HepG2 (cell line): Measurements from ENCODE around the gene LRRTM1. TPM values are rescaled to one million over a fixed set of nuclear protein-coding genes. Genes with fewer than 3 reads are reported as not detected.

Experiments used
- ATAC-seq: fragments of 200-7000 bp; cut with Tn5 transposase; 3 replicates; pipeline ENCODE4 v1.9.1; 2020; ENCODE audit warnings: mild to moderate bottlenecking, moderate library complexity
- BruUV-seq: library from RNA; stranded (reverse); fragments of 400-500 nt; replicated peaks from 2 replicates; lab custom pipeline; 2021; lab: Mats Ljungman, UMichigan
- CTCF ChIA-PET: fragments of 300-600 bp; formaldehyde crosslinking; extraction: SDS; loops from one replicate; lab custom pipeline; 2021; ENCODE audit warnings: low total read pairs, inconsistent platforms, low intra/inter-chr PET ratio; lab: Yijun Ruan, JAX
- POLR2A ChIA-PET: fragments of 350-600 bp; sonication (Branson Sonifier 250); formaldehyde crosslinking; loops from one replicate; lab custom pipeline; 2020; ENCODE audit warnings: antibody characterized with exemption, inconsistent platforms; lab: Yijun Ruan, JAX
- DNase-seq: peaks from one replicate; pipeline ENCODE4 v3.0.0-alpha.2; 2015; ENCODE audit warnings: low spot score
- FAIRE-seq: peaks from 3 replicates; lab custom pipeline; 2011; peaks lifted over from hg19 to GRCh38; lab: Jason Lieb, UNC
- H2AFZ ChIP-seq: one replicate; pipeline ENCODE4 v1.6.1; 2011; ENCODE audit warnings: low read length, inconsistent platforms
- H3K27ac ChIP-seq: fragments of 300-600 bp; 3 replicates; pipeline ENCODE4 v1.8.0; 2011; ENCODE audit warnings: mixed run types, mild to moderate bottlenecking, mixed read lengths, low read length, inconsistent platforms; ENCODE audit not compliant: insufficient read depth; ENCODE audit errors: extremely low read length
- H3K27me3 ChIP-seq, 2 experiments: fragments of 200-600 bp in 1 of 2; 2 replicates in 1 of 2; 3 replicates in 1 of 2; pipeline versions ENCODE4 v1.6.0 to v1.8.0; 2011; ENCODE audit warnings: low read length in 2 of 2, mild to moderate bottlenecking in 2 of 2, moderate library complexity in 2 of 2, inconsistent platforms in 1 of 2; ENCODE audit not compliant: insufficient read depth in 2 of 2, control insufficient read depth in 1 of 2
- H3K36me3 ChIP-seq, 2 experiments: fragments of 200-600 bp in 1 of 2; replicated peaks in 1 of 2; 2 replicates in 1 of 2; 3 replicates in 1 of 2; pipeline versions ENCODE4 v1.5.1 to v1.8.0; 2011; ENCODE audit warnings: low read length in 2 of 2, inconsistent platforms in 1 of 2; ENCODE audit not compliant: insufficient read depth in 2 of 2, control insufficient read depth in 1 of 2
- H3K4me1 ChIP-seq: 2 replicates; pipeline ENCODE4 v1.5.1; 2012; ENCODE audit warnings: low read length, inconsistent platforms; ENCODE audit not compliant: insufficient read depth
- H3K4me2 ChIP-seq: 2 replicates; pipeline ENCODE4 v1.6.0; 2011; ENCODE audit warnings: low read depth, low read length, inconsistent platforms
- H3K4me3 ChIP-seq, 3 experiments: fragments of 200-600 bp in 1 of 3; sonication (generic), shearing (Covaris generic) in 1 of 3; replicated peaks in 1 of 3; 2 replicates each; pipeline ENCODE4 v1.5.1; 2011 to 2016; ENCODE audit warnings: low read length in 3 of 3, inconsistent platforms in 2 of 3, low read depth in 2 of 3, mild to moderate bottlenecking in 2 of 3, control low read depth in 1 of 3, mixed read lengths in 1 of 3; ENCODE audit not compliant: insufficient read depth in 1 of 3
- H3K79me2 ChIP-seq: one replicate; pipeline ENCODE4 v1.6.1; 2011; ENCODE audit warnings: low read length, inconsistent platforms; ENCODE audit not compliant: insufficient read depth
- H3K9ac ChIP-seq: 2 replicates; pipeline ENCODE4 v1.6.0; 2011; ENCODE audit warnings: mild to moderate bottlenecking, low read depth, low read length, inconsistent platforms; ENCODE audit not compliant: insufficient read depth
- H3K9me3 ChIP-seq: 2 replicates; pipeline ENCODE4 v1.5.1; 2012; ENCODE audit warnings: mild to moderate bottlenecking, low read length
- H4K20me1 ChIP-seq: 2 replicates; pipeline ENCODE4 v1.6.0; 2011; ENCODE audit warnings: inconsistent platforms, mild to moderate bottlenecking, low read length, moderate library complexity; ENCODE audit not compliant: insufficient read depth
- CBX5 ChIP-seq: sonication (generic); formaldehyde crosslinking; IDR thresholded peaks from 2 replicates; pipeline ENCODE4 v1.4.0; 2020; ENCODE audit warnings: missing genetic modification reagents, borderline replicate concordance
- CHD2 ChIP-seq: IDR thresholded peaks from 2 replicates; pipeline ENCODE4 v1.6.1; 2011; ENCODE audit warnings: low read depth, low read length, improper control_type of control experiment
- IKZF4 ChIP-seq: sonication (generic); formaldehyde crosslinking; IDR thresholded peaks from 2 replicates; pipeline ENCODE4 v1.5.1; 2020; ENCODE audit warnings: borderline replicate concordance, mild to moderate bottlenecking, low read depth, missing genetic modification reagents; ENCODE audit errors: not compliant biosample characterization
- MXD4 ChIP-seq: IDR thresholded peaks from 2 replicates; pipeline ENCODE4 v1.6.1; 2016; ENCODE audit warnings: mild to moderate bottlenecking, missing biosample characterization, missing genetic modification reagents
- NCOA1 ChIP-seq: sonication (generic); formaldehyde crosslinking; IDR thresholded peaks from 2 replicates; pipeline ENCODE4 v1.9.0; 2021; ENCODE audit warnings: missing genetic modification reagents
- NFYC ChIP-seq: IDR thresholded peaks from 2 replicates; pipeline ENCODE4 v1.6.1; 2016; ENCODE audit warnings: missing genetic modification reagents, missing compliant biosample characterization
- NRL ChIP-seq: sonication (generic); formaldehyde crosslinking; IDR thresholded peaks from 2 replicates; pipeline ENCODE4 v1.5.0; 2020; ENCODE audit warnings: missing genetic modification reagents, mild to moderate bottlenecking, moderate library complexity, borderline replicate concordance
- PHF20 ChIP-seq: sonication (generic); formaldehyde crosslinking; IDR thresholded peaks from 2 replicates; pipeline ENCODE4 v1.5.0; 2020; ENCODE audit warnings: mild to moderate bottlenecking, missing genetic modification reagents
- PRDM10 ChIP-seq: sonication (generic); formaldehyde crosslinking; IDR thresholded peaks from 2 replicates; pipeline ENCODE4 v1.4.0; 2020; ENCODE audit warnings: low read depth, missing genetic modification reagents
- SMARCE1 ChIP-seq: fragments of 450-650 bp; IDR thresholded peaks from 2 replicates; pipeline ENCODE4 v1.6.1; 2017; ENCODE audit warnings: borderline replicate concordance
- SNAPC2 ChIP-seq: sonication (generic); formaldehyde crosslinking; IDR thresholded peaks from 2 replicates; pipeline ENCODE4 v1.8.1; 2022; ENCODE audit warnings: mild to moderate bottlenecking, missing genetic modification reagents
- TARDBP ChIP-seq: sonication (generic); formaldehyde crosslinking; IDR thresholded peaks from 2 replicates; pipeline ENCODE4 v1.8.0; 2022; ENCODE audit warnings: mild to moderate bottlenecking, missing genetic modification reagents
- TEAD3 ChIP-seq: optimal IDR thresholded peaks from 2 replicates; pipeline ENCODE3; 2016; ENCODE audit warnings: borderline replicate concordance
- ZNF292 ChIP-seq: sonication (generic); formaldehyde crosslinking; IDR thresholded peaks from 2 replicates; pipeline ENCODE4 v1.8.1; 2022; ENCODE audit warnings: mild to moderate bottlenecking, low read depth, missing genetic modification reagents, borderline replicate concordance
- ZNF615 ChIP-seq: sonication (generic); formaldehyde crosslinking; IDR thresholded peaks from 2 replicates; pipeline ENCODE4 v1.5.0; 2020; ENCODE audit warnings: mild to moderate bottlenecking, missing genetic modification reagents, borderline replicate concordance
- ZNF674 ChIP-seq: sonication (generic); formaldehyde crosslinking; IDR thresholded peaks from 2 replicates; pipeline ENCODE4 v1.5.0; 2020; ENCODE audit warnings: low read depth, mild to moderate bottlenecking, missing genetic modification reagents
- ZNF839 ChIP-seq: sonication (generic); formaldehyde crosslinking; IDR thresholded peaks from 2 replicates; pipeline ENCODE4 v1.4.0; 2020; ENCODE audit warnings: missing genetic modification reagents, mild to moderate bottlenecking, borderline replicate concordance
- WGBS: methylation state at CpG from one replicate; pipeline ENCODE4 v1.1.6; 2017; ENCODE audit warnings: low lambda C conversion rate; 5-methylcytosine and 5-hydroxymethylcytosine counted together
- in situ Hi-C: cut with HindIII; loops from 2 replicates; pipeline ENCODE4 v1.10.0; 2017; ENCODE audit warnings: low pct_unique_long_range_greater_than_20kb; ENCODE audit not compliant: extremely low pct_ligation_motif_present
- intact Hi-C: fragments of 100-400 bp; cut with micrococcal nuclease; formaldehyde crosslinking; loops from one replicate; pipeline ENCODE4 v1.10.0; 2022; ENCODE audit not compliant: unreplicated experiment
- polyA plus RNA-seq, 8 experiments: library from polyadenylated mRNA; depleted of rRNA in 3 of 8; stranded (reverse) in 7 of 8; unstranded in 1 of 8; fragments of >200 nt; fragmentation: Illumina TruSeq in 4 of 8; extraction: Trizol in 4 of 8; gene quantifications; 2 replicates each; pipeline versions ENCODE4 v1.2.1 to v1.2.3, GENCODE V29; 2011 to 2016; ENCODE audit warnings: low read depth in 4 of 8, missing spikeins in 1 of 8, mixed read lengths in 1 of 8; ENCODE audit not compliant: insufficient read depth in 1 of 8
- total RNA-seq, 5 experiments: library from RNA; depleted of rRNA; stranded (reverse); fragments of >200 nt; fragmentation: Illumina TruSeq; extraction: Trizol; gene quantifications; 2 replicates each; pipeline ENCODE4 v1.2.3, GENCODE V29; 2016; ENCODE audit warnings: low read depth in 1 of 5
- TF ChIP-seq, protein P1 (sequence below): sonication (generic); formaldehyde crosslinking; IDR thresholded peaks from 2 replicates; pipeline ENCODE4 v1.4.0; 2020; ENCODE audit warnings: low read depth, mild to moderate bottlenecking, missing genetic modification reagents

LRRTM1 gene
- total and polyA plus RNA-seq, 2 of the 13 experiments (the other 11 are each of a cell fraction or from before 2014, with no cell fraction given), result not detected

DNA sequence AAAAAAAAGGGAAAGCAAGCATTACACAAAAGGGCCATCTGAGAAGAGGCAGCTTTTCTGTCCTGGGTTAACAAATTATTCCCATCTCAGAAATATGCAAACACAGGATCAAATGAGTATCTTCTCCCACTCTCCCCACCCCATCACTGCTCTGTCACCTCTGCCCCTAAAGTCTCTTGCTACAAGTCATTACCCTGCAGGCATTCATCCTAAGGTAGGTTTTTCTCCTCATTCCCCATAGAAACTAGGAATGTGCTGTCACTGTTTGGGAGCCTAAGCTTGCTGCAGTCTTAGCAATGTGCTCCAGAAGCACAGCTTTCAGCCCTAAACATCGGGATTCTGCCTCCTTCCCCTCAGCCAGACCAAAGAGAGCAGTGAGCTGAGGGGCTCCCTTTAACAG is 3.6 kb downstream of the LRRTM1 start:
- FAIRE-seq (no peak), ATAC-seq (no peak), DNase-seq (no peak)
- ChIA-PET POLR2A (no interaction called here), CTCF (no interaction called here)
- Histone ChIP-seq H3K4me3 (no peak overlapping the region), H3K27ac (no peak overlapping the region), H3K9me3 (no peaks in the 10 kb centered on the region), H3K4me1 (no peaks in the 10 kb centered on the region), H3K36me3 (no peaks in the 10 kb centered on the region), H3K27me3 (peaks cover 2 to 37% of the 10 kb centered on the region in 2 experiments; a peak in 3 of 5 replicates), H2AFZ (no peak overlapping the region), H4K20me1 (no peaks in the 10 kb centered on the region), H3K4me2 (no peak overlapping the region), H3K79me2 (no peaks in the 10 kb centered on the region), H3K9ac (no peak overlapping the region)
- 0% methylated on average over 1 of the region's 1 CpG for WGBS
- BruUV-seq, result no TSS peak
- TF ChIP-seq NRL (CRISPR knock-in tag) (no peak), ZNF674 (CRISPR knock-in tag) (no peak), TARDBP (no peak), ZNF839 (CRISPR knock-in tag) (no peak), NFYC (no peak), CBX5 (CRISPR knock-in tag) (no peak), ZNF615 (no peak), SNAPC2 (CRISPR knock-in tag) (no peak), CHD2 (no peak), NCOA1 (CRISPR knock-in tag) (no peak), IKZF4 (CRISPR knock-in tag) (no peak), PRDM10 (CRISPR knock-in tag) (no peak), TEAD3 (CRISPR knock-in tag) (no peak), ZNF292 (CRISPR knock-in tag) (no peak), SMARCE1 (no peak), MXD4 (CRISPR knock-in tag) (no peak), PHF20 (CRISPR knock-in tag) (no peak)
- TF ChIP-seq, protein P1, sequence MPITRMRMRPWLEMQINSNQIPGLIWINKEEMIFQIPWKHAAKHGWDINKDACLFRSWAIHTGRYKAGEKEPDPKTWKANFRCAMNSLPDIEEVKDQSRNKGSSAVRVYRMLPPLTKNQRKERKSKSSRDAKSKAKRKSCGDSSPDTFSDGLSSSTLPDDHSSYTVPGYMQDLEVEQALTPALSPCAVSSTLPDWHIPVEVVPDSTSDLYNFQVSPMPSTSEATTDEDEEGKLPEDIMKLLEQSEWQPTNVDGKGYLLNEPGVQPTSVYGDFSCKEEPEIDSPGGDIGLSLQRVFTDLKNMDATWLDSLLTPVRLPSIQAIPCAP (CRISPR knock-in tag), result no peak
- in situ Hi-C loops, result no loop called here
- intact Hi-C loops, result no loop called here
